ENCODE results near the gene GPR179.

- TF ChIP-seq, protein P1, sequence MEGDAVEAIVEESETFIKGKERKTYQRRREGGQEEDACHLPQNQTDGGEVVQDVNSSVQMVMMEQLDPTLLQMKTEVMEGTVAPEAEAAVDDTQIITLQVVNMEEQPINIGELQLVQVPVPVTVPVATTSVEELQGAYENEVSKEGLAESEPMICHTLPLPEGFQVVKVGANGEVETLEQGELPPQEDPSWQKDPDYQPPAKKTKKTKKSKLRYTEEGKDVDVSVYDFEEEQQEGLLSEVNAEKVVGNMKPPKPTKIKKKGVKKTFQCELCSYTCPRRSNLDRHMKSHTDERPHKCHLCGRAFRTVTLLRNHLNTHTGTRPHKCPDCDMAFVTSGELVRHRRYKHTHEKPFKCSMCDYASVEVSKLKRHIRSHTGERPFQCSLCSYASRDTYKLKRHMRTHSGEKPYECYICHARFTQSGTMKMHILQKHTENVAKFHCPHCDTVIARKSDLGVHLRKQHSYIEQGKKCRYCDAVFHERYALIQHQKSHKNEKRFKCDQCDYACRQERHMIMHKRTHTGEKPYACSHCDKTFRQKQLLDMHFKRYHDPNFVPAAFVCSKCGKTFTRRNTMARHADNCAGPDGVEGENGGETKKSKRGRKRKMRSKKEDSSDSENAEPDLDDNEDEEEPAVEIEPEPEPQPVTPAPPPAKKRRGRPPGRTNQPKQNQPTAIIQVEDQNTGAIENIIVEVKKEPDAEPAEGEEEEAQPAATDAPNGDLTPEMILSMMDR (IDR thresholded peaks at IDR 0.05; ENCODE audit: poor library complexity, severe bottlenecking), result no peak
- TF ChIP-seq POLR2AphosphoS5 (IDR thresholded peaks at IDR 0.05), result no peak
- no peak for TF ChIP-seq EP300 (conservative IDR thresholded peaks at IDR 0.05; ENCODE audit: poor library complexity, severe bottlenecking)
- TF ChIP-seq TAF1 (IDR thresholded peaks at IDR 0.05; ENCODE audit: low read depth), result no peak
- TF ChIP-seq MXI1 (conservative IDR thresholded peaks at IDR 0.05; ENCODE audit: poor library complexity, severe bottlenecking), result no peak
- no peak for TF ChIP-seq RAD21 (conservative IDR thresholded peaks at IDR 0.05)
- TF ChIP-seq EZH2 (IDR thresholded peaks at IDR 0.05; ENCODE audit: borderline replicate concordance, insufficient read depth, low read length, poor library complexity, severe bottlenecking), result no peak
Observed at GRCh38 chr17:38364741-38365140, 21.0 kb upstream of the GPR179 start.
